GM21367 (cell line): ENCODE data around the gene NUP98.
"Not testable (repeated sequence)": the region's sequence is repeated elsewhere in the genome, so short reads cannot be mapped to it uniquely, and the experiment has no call there.

Experiments
- ATAC-seq: cut with Tn5 transposase; IDR thresholded peaks from one replicate; pipeline ENCODE4 v1.9.1; 2021; ENCODE audit not compliant: unreplicated experiment

The NUP98 gene

GRCh38 chr11:3679077-3679476 is 118.3 kb downstream of the NUP98 start:
- no peak for ATAC-seq

DNA sequence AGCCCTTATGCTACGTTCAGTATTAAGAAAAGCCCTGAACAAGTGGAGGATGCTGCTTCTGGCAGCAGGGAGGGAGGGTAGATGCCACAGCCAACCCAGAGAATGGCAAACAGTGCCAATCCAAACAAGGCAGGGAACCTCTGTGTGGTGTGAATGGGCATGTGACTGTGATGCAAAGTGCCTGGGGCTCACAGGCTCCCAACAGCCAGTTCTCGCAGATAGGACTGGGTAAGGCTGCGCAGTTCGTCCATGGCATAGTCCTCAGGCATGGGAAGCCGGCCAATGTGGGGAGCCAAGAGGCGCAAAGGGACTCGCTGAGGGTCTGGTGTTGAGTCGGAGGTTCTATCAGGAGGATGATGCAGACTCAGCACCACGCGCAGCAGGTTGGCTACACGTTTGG is 121.4 kb downstream of the NUP98 start:
- ATAC-seq: no peak

- ATAC-seq: no peak
Measured at GRCh38 chr11:3674189-3674588, 123.2 kb downstream of the NUP98 start.

- ATAC-seq: no peak
Measured at GRCh38 chr11:3671334-3672254, 125.8 kb downstream of the NUP98 start, which contains the start of gene CHRNA10. Gene CHRNA10, minus strand, starts transcription at chr11:3671384. Its CDS starts 72 bp downstream, at chr11:3671312.

DNA sequence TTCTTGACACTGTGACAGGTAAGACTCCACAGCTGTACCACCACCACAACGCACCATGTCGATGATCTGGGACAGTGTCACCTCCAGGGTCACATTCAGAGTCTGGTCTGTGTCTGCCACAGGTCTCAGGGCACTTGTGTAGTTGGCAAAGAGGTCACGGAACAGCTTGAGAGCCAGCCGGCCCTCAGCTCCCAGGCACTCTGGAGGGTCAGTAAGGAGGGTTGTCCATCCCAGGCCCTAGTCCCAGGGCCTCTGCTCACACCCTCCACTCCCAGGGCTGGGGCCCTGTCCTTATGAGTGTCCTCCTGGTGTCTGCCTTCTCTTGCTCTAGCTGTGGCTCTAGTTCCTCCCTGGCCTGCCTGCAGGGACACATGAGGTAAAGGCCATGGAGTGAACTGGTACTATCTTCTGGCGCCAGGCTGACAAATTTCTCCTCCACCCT is 127.6 kb downstream of the NUP98 start:
- ATAC-seq: no peak

GRCh38 chr11:3669128-3669527 is 128.2 kb downstream of the NUP98 start:
- no peak for ATAC-seq

- no peak for ATAC-seq
Measured at GRCh38 chr11:3667149-3668035, 130.0 kb downstream of the NUP98 start.

- no peak for ATAC-seq
Measured at GRCh38 chr11:3666023-3666530, 131.3 kb downstream of the NUP98 start.

GRCh38 chr11:3665336-3666022 is 131.9 kb downstream of the NUP98 start:
- no peak for ATAC-seq

DNA sequence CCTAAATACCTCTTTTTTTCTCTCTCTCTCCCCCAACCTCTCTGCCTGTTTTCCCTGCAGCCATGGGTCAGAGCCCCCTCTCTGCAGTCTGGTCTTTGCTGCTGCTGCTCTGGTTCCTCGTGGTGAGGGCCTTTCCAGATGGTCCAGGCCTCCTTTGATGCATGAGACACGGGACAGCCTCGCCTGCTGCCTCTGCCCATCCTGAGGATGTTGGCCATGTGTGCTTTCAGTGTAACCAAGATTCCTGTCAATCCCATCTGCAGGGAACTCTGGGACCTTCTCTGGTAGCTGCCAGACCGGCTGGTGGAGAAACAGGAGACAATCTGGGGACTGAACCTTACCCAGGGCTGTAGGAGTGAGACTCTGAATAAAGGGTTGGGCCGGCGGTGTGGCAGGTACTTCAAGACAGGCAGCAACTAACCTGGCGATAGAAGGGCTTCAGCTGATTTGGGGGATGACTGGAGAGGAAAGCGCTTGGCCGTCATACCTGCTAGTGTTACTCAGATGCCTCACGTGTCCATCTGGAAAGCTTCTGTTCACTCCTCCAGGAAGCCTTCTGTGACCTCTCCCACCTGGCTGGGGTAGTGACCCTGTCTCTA is 133.2 kb downstream of the NUP98 start:
- ATAC-seq: no peak

DNA sequence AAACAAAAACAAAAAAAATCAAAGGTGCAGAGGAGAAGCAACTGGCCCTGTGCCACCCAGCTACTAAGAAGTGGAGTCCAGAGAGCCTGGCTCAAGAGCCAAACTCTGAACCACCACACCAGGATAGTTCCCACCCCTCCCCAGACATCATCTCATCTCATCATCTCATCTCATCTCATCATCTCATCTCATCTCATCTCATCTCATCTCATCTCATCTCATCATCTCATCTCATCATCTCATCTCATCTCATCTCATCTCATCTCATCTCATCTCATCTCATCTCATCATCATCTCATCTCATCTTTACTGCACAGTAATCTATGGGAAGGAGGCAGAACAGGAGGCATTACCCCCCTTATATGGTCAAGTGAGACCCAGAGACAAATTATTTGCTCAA is 134.5 kb downstream of the NUP98 start:
- no peak for ATAC-seq

- ATAC-seq: no peak
Measured at GRCh38 chr11:3660960-3661359, 136.4 kb downstream of the NUP98 start.

DNA sequence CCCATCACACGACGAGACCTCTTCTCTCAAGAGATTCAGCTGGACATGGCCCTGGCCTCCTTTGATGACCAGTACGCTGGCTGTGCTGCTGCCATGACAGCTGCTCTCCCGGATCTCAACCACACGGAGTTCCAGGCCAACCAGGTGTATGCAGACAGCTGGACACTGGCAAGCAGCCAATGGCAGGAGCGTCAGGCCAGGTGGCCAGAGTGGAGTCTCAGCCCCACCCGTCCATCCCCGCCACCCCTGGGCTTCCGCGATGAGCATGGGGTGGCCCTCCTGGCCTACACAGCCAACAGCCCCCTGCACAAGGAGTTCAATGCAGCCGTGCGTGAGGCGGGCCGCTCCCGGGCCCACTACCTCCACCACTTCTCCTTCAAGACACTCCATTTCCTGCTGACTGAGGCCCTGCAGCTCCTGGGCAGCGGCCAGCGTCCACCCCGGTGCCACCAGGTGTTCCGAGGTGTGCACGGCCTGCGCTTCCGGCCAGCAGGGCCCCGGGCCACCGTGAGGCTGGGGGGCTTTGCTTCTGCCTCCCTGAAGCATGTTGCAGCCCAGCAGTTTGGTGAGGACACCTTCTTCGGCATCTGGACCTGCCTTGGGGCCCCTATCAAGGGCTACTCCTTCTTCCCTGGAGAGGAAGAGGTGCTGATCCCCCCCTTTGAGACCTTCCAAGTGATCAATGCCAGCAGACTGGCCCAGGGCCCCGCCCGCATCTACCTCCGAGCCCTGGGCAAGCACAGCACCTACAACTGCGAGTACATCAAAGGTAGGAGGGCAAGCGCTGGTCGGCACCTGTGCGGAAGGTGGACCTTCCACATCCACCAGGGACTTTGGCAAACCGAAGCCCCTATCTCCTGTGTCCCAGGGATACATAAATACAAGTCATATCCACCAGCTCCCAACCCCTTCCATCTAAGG is 137.5 kb downstream of the NUP98 start:
- ATAC-seq: no peak

- ATAC-seq: no peak
Measured at GRCh38 chr11:3658252-3658651, 139.1 kb downstream of the NUP98 start.

- not testable (repeated sequence) for ATAC-seq
Measured at GRCh38 chr11:3657331-3657730, 140.0 kb downstream of the NUP98 start.

- no peak for ATAC-seq
Measured at GRCh38 chr11:3655547-3655946, 141.8 kb downstream of the NUP98 start.

GRCh38 chr11:3652514-3652913 is 144.8 kb downstream of the NUP98 start:
- not testable (repeated sequence) for ATAC-seq

GRCh38 chr11:3649374-3649773 is 148.0 kb downstream of the NUP98 start:
- not testable (repeated sequence) for ATAC-seq

- not testable (repeated sequence) for ATAC-seq
Measured at GRCh38 chr11:3648843-3649242, 148.5 kb downstream of the NUP98 start.
